SK-N-SH treated with all-trans-retinoic acid at 6 μM for 48 hours (cell line): ENCODE data around the gene USE1.

Experiments
- ARNTL ChIP-seq: fragments of 450-650 bp; formaldehyde crosslinking; IDR thresholded peaks from 2 replicates; pipeline ENCODE4 v1.5.0; 2020; ENCODE audit warnings: low read depth, mild to moderate bottlenecking, moderate library complexity, borderline replicate concordance
- CSDC2 ChIP-seq: fragments of 250-450 bp; sonication (Bioruptor Pico); IDR thresholded peaks from 2 replicates; pipeline ENCODE4 v1.5.0; 2020; ENCODE audit warnings: mild to moderate bottlenecking, moderate library complexity
- ESRRG ChIP-seq: fragments of 250-450 bp; sonication (Bioruptor Pico); IDR thresholded peaks from 2 replicates; pipeline ENCODE4 v1.6.1; 2021; ENCODE audit warnings: mild to moderate bottlenecking
- ISL1 ChIP-seq: fragments of 250-450 bp; sonication (Bioruptor Pico); IDR thresholded peaks from 2 replicates; pipeline ENCODE4 v2.1.2; 2022; ENCODE audit warnings: mild to moderate bottlenecking, moderate library complexity
- OSR1 ChIP-seq: fragments of 250-450 bp; sonication (Bioruptor Pico); IDR thresholded peaks from 2 replicates; pipeline ENCODE4 v1.8.0; 2022; ENCODE audit warnings: moderate library complexity, mild to moderate bottlenecking, inconsistent platforms
- ZC3H10 ChIP-seq: fragments of 250-450 bp; sonication (Bioruptor Pico); IDR thresholded peaks from 2 replicates; pipeline ENCODE4 v1.5.1; 2021; ENCODE audit warnings: mild to moderate bottlenecking, moderate library complexity
- ZFP3 ChIP-seq: fragments of 250-450 bp; sonication (Bioruptor Pico); IDR thresholded peaks from 2 replicates; pipeline ENCODE4 v1.5.0; 2020; ENCODE audit warnings: mild to moderate bottlenecking, moderate library complexity
- ZFP30 ChIP-seq: fragments of 450-650 bp; formaldehyde crosslinking; IDR thresholded peaks from 2 replicates; pipeline ENCODE4 v1.5.0; 2022; ENCODE audit warnings: mild to moderate bottlenecking, moderate library complexity
- ZNF8 ChIP-seq: fragments of 450-650 bp; formaldehyde crosslinking; IDR thresholded peaks from 2 replicates; pipeline ENCODE4 v1.5.0; 2020; ENCODE audit warnings: mild to moderate bottlenecking, moderate library complexity
- TF ChIP-seq, protein P1 (sequence below): fragments of 250-450 bp; sonication (Bioruptor Pico); IDR thresholded peaks from 2 replicates; pipeline ENCODE4 v1.5.0; 2020; ENCODE audit warnings: mild to moderate bottlenecking, moderate library complexity
- TF ChIP-seq, protein P2 (sequence below): fragments of 250-450 bp; sonication (Bioruptor Pico); IDR thresholded peaks from 2 replicates; pipeline ENCODE4 v1.8.0; 2021; ENCODE audit warnings: low read depth, mild to moderate bottlenecking, moderate library complexity, borderline replicate concordance
- TF ChIP-seq, protein P3 (sequence below): fragments of 250-450 bp; sonication (Bioruptor Pico); IDR thresholded peaks from 2 replicates; pipeline ENCODE4 v1.5.1; 2021; ENCODE audit warnings: mild to moderate bottlenecking, moderate library complexity
- TF ChIP-seq, protein P4 (sequence below): fragments of 250-450 bp; sonication (Bioruptor Pico); IDR thresholded peaks from 2 replicates; pipeline ENCODE4 v1.8.0; 2020; ENCODE audit warnings: mild to moderate bottlenecking, moderate library complexity, borderline replicate concordance
- TF ChIP-seq, protein P5 (sequence below): fragments of 250-450 bp; sonication (Bioruptor Pico); IDR thresholded peaks from 2 replicates; pipeline ENCODE4 v1.5.1; 2020; ENCODE audit warnings: low read depth, mild to moderate bottlenecking, moderate library complexity

DNA sequence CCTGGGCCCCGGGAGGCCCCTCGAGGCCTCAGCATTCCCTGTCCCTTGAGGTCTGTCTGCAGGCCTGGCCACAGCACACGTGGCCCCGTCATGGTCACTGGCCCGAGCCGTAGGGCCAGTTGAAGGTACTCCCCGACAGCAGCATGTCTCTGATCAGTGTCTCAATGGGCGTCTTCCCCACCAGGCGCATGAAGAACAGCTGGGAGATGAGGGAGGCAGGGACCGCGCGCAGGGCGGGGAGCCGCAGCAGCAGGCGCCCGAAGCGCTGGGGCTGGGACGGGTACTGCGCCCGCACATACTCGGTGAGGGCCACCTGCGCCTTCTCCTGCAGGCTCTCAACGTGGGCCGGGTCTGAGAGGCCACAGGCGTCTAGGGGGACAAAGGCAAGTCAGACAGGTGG, 17.1 kb downstream of the USE1 start:
- TF ChIP-seq, protein P1, sequence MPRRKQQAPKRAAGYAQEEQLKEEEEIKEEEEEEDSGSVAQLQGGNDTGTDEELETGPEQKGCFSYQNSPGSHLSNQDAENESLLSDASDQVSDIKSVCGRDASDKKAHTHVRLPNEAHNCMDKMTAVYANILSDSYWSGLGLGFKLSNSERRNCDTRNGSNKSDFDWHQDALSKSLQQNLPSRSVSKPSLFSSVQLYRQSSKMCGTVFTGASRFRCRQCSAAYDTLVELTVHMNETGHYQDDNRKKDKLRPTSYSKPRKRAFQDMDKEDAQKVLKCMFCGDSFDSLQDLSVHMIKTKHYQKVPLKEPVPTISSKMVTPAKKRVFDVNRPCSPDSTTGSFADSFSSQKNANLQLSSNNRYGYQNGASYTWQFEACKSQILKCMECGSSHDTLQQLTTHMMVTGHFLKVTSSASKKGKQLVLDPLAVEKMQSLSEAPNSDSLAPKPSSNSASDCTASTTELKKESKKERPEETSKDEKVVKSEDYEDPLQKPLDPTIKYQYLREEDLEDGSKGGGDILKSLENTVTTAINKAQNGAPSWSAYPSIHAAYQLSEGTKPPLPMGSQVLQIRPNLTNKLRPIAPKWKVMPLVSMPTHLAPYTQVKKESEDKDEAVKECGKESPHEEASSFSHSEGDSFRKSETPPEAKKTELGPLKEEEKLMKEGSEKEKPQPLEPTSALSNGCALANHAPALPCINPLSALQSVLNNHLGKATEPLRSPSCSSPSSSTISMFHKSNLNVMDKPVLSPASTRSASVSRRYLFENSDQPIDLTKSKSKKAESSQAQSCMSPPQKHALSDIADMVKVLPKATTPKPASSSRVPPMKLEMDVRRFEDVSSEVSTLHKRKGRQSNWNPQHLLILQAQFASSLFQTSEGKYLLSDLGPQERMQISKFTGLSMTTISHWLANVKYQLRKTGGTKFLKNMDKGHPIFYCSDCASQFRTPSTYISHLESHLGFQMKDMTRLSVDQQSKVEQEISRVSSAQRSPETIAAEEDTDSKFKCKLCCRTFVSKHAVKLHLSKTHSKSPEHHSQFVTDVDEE (CRISPR knock-in tag), result no peak
- TF ChIP-seq ISL1 (CRISPR knock-in tag) (no peak), ZC3H10 (no peak), ESRRG (CRISPR knock-in tag) (no peak), OSR1 (no peak), CSDC2 (no peak), ARNTL (CRISPR knock-in tag) (no peak), ZFP3 (no peak), ZFP30 (no peak), ZNF8 (no peak)
- TF ChIP-seq, protein P2, sequence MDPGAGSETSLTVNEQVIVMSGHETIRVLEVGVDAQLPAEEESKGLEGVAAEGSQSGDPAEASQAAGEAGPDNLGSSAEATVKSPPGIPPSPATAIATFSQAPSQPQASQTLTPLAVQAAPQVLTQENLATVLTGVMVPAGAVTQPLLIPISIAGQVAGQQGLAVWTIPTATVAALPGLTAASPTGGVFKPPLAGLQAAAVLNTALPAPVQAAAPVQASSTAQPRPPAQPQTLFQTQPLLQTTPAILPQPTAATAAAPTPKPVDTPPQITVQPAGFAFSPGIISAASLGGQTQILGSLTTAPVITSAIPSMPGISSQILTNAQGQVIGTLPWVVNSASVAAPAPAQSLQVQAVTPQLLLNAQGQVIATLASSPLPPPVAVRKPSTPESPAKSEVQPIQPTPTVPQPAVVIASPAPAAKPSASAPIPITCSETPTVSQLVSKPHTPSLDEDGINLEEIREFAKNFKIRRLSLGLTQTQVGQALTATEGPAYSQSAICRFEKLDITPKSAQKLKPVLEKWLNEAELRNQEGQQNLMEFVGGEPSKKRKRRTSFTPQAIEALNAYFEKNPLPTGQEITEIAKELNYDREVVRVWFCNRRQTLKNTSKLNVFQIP (CRISPR knock-in tag), result no peak
- TF ChIP-seq, protein P3, sequence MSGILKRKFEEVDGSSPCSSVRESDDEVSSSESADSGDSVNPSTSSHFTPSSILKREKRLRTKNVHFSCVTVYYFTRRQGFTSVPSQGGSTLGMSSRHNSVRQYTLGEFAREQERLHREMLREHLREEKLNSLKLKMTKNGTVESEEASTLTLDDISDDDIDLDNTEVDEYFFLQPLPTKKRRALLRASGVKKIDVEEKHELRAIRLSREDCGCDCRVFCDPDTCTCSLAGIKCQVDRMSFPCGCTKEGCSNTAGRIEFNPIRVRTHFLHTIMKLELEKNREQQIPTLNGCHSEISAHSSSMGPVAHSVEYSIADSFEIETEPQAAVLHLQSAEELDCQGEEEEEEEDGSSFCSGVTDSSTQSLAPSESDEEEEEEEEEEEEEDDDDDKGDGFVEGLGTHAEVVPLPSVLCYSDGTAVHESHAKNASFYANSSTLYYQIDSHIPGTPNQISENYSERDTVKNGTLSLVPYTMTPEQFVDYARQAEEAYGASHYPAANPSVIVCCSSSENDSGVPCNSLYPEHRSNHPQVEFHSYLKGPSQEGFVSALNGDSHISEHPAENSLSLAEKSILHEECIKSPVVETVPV, result no peak
- TF ChIP-seq, protein P4, sequence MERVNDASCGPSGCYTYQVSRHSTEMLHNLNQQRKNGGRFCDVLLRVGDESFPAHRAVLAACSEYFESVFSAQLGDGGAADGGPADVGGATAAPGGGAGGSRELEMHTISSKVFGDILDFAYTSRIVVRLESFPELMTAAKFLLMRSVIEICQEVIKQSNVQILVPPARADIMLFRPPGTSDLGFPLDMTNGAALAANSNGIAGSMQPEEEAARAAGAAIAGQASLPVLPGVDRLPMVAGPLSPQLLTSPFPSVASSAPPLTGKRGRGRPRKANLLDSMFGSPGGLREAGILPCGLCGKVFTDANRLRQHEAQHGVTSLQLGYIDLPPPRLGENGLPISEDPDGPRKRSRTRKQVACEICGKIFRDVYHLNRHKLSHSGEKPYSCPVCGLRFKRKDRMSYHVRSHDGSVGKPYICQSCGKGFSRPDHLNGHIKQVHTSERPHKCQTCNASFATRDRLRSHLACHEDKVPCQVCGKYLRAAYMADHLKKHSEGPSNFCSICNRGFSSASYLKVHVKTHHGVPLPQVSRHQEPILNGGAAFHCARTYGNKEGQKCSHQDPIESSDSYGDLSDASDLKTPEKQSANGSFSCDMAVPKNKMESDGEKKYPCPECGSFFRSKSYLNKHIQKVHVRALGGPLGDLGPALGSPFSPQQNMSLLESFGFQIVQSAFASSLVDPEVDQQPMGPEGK (CRISPR knock-in tag), result no peak
- TF ChIP-seq, protein P5, sequence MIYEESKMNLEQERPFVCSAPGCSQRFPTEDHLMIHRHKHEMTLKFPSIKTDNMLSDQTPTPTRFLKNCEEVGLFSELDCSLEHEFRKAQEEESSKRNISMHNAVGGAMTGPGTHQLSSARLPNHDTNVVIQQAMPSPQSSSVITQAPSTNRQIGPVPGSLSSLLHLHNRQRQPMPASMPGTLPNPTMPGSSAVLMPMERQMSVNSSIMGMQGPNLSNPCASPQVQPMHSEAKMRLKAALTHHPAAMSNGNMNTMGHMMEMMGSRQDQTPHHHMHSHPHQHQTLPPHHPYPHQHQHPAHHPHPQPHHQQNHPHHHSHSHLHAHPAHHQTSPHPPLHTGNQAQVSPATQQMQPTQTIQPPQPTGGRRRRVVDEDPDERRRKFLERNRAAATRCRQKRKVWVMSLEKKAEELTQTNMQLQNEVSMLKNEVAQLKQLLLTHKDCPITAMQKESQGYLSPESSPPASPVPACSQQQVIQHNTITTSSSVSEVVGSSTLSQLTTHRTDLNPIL (CRISPR knock-in tag), result no peak
